GM21529 (cell line): Measurements from ENCODE around the gene RGS13.

Source experiments
- ATAC-seq: cut with Tn5 transposase; IDR thresholded peaks from one replicate; pipeline ENCODE4 v1.9.1; 2021; ENCODE audit not compliant: unreplicated experiment

The RGS13 gene

GRCh38 chr1:192635939-192636338 is at the start of gene RGS13:
Gene RGS13 (plus strand): TSS chr1:192636147. CDS start chr1:192644335, 8,188 bp downstream.
- no peak for ATAC-seq

GRCh38 chr1:192587386-192588266 is 48.3 kb upstream of the RGS13 start:
- no peak for ATAC-seq

GRCh38 chr1:192588546-192588945 is 47.4 kb upstream of the RGS13 start:
- no peak for ATAC-seq

GRCh38 chr1:192589813-192590212 is 46.1 kb upstream of the RGS13 start:
- no peak for ATAC-seq

- no peak for ATAC-seq
Measured at GRCh38 chr1:192592517-192592916, 43.4 kb upstream of the RGS13 start.

- no peak for ATAC-seq
Measured at GRCh38 chr1:192592981-192593708, 42.8 kb upstream of the RGS13 start.

- no peak for ATAC-seq
Measured at GRCh38 chr1:192595299-192595698, 40.6 kb upstream of the RGS13 start.

GRCh38 chr1:192598589-192598988 is 37.4 kb upstream of the RGS13 start:
- no peak for ATAC-seq

GRCh38 chr1:192600275-192600674 is 35.7 kb upstream of the RGS13 start:
- ATAC-seq, result no peak

- ATAC-seq, result peak; percentile 60
Measured at GRCh38 chr1:192601143-192601542, 34.8 kb upstream of the RGS13 start.

GRCh38 chr1:192601567-192601966 is 34.4 kb upstream of the RGS13 start:
- ATAC-seq, result no peak

- no peak for ATAC-seq
Measured at GRCh38 chr1:192602757-192603156, 33.2 kb upstream of the RGS13 start.

GRCh38 chr1:192603218-192603787 is 32.6 kb upstream of the RGS13 start:
- ATAC-seq, result no peak

- ATAC-seq, result peak; percentile 25
Measured at GRCh38 chr1:192604979-192605620, 30.8 kb upstream of the RGS13 start.

- no peak for ATAC-seq
Measured at GRCh38 chr1:192608671-192609070, 27.3 kb upstream of the RGS13 start.

GRCh38 chr1:192609110-192610079 is 26.6 kb upstream of the RGS13 start:
- peak; percentile 98 for ATAC-seq

- ATAC-seq, result no peak
Measured at GRCh38 chr1:192610112-192610889, 25.6 kb upstream of the RGS13 start.

GRCh38 chr1:192615055-192615454 is 20.9 kb upstream of the RGS13 start:
- peak; percentile 56 for ATAC-seq

- ATAC-seq, result no peak
Measured at GRCh38 chr1:192620071-192620635, 15.8 kb upstream of the RGS13 start.
